DOHH2 (cell line): ENCODE results near the gene MAP3K5.

Experiments
- H3F3A ChIP-seq: fragments of 200-600 bp; sonication (generic), shearing (Covaris generic); 2 replicates; pipeline ENCODE4 v1.6.0; 2016; ENCODE audit warnings: antibody characterized with exemption, mild to moderate bottlenecking; ENCODE audit not compliant: control insufficient read depth, insufficient read depth
- H3K27ac ChIP-seq: fragments of 200-600 bp; sonication (generic); 2 replicates; pipeline ENCODE4 v1.5.1; 2014; ENCODE audit warnings: low read depth, mild to moderate bottlenecking, low read length, moderate library complexity
- H3K27me3 ChIP-seq: fragments of 200-600 bp; sonication (generic); 2 replicates; pipeline ENCODE4 v1.6.1; 2014; ENCODE audit warnings: mild to moderate bottlenecking, low read length, mixed read lengths; ENCODE audit not compliant: control insufficient read depth
- H3K36me3 ChIP-seq: fragments of 200-600 bp; sonication (generic); 2 replicates; pipeline ENCODE4 v1.6.1; 2014; ENCODE audit warnings: mild to moderate bottlenecking, low read length, moderate library complexity, mixed read lengths; ENCODE audit not compliant: control insufficient read depth
- H3K4me1 ChIP-seq: fragments of 200-600 bp; sonication (generic); 2 replicates; pipeline ENCODE4 v1.6.1; 2014; ENCODE audit warnings: mild to moderate bottlenecking, low read length, mixed read lengths; ENCODE audit not compliant: control insufficient read depth
- H3K4me2 ChIP-seq: fragments of 200-600 bp; sonication (generic); 2 replicates; pipeline ENCODE4 v1.6.0; 2014; ENCODE audit warnings: mild to moderate bottlenecking, low read length, moderate library complexity
- H3K4me3 ChIP-seq: fragments of 200-600 bp; sonication (generic); 2 replicates; pipeline ENCODE4 v1.5.1; 2014; ENCODE audit warnings: mild to moderate bottlenecking, low read length, mixed read lengths
- H3K79me2 ChIP-seq: fragments of 200-600 bp; sonication (generic); 2 replicates; pipeline ENCODE4 v1.6.1; 2014; ENCODE audit warnings: mild to moderate bottlenecking, low read length, mixed read lengths; ENCODE audit not compliant: control insufficient read depth
- H3K9me2 ChIP-seq: fragments of 200-600 bp; sonication (generic); replicated peaks from 2 replicates; pipeline ENCODE4 v1.6.1; 2014; ENCODE audit warnings: mild to moderate bottlenecking, low read length, mixed read lengths; ENCODE audit not compliant: control insufficient read depth
- H3K9me3 ChIP-seq: fragments of 200-600 bp; sonication (generic); 2 replicates; pipeline ENCODE4 v1.6.1; 2014; ENCODE audit warnings: antibody characterized with exemption, low read length, mixed read lengths; ENCODE audit not compliant: control insufficient read depth, insufficient read depth
- H4K20me1 ChIP-seq: fragments of 200-600 bp; sonication (generic); 2 replicates; pipeline ENCODE4 v1.6.0; 2014; ENCODE audit warnings: low read depth, mild to moderate bottlenecking, antibody characterized with exemption, low read length, moderate library complexity; ENCODE audit not compliant: control insufficient read depth, insufficient read depth
- EZH2phosphoT487 ChIP-seq: fragments of 200-600 bp; sonication (generic); IDR thresholded peaks from 2 replicates; pipeline ENCODE4 v1.6.1; 2017; ENCODE audit warnings: borderline replicate concordance, mild to moderate bottlenecking, antibody characterized with exemption, low read length, moderate library complexity, mixed read lengths
- TF ChIP-seq, protein P1 (sequence below): fragments of 200-600 bp; sonication (generic); IDR thresholded peaks from one replicate; pipeline ENCODE4 v1.5.1; 2014; ENCODE audit warnings: antibody characterized with exemption, mild to moderate bottlenecking, low read depth, low read length; ENCODE audit not compliant: poor library complexity, severe bottlenecking

MAP3K5 gene

DNA sequence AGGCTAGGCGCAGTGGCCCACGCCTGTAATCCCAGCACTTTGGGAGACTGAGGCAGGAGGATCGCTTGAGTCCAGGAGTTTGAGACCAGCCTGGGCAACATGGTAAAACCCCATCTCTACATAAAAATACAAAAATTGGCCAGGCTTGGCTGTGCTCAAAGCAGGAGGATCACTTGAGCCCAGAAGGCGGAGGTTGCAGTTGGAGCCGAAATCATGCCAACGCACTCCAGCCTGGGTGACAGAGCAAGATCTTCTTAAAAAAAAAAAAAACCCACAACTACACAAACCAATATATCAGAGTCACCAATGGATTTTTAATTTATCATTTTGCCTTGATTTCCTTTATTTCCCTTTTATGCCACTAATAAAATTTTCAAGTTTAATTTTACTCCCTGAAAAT is 9.3 kb downstream of the MAP3K5 start:
- no peaks in the 10 kb centered on the region for H3K79me2 ChIP-seq
- H3K4me1 ChIP-seq, result peaks cover 23% of the 10 kb centered on the region
- no peaks in the 10 kb centered on the region for H3F3A ChIP-seq
- H3K9me2 ChIP-seq, result no peaks in the 10 kb centered on the region
- H3K27ac ChIP-seq, result no peak overlapping the region
- H3K27me3 ChIP-seq, result peaks cover 37% of the 10 kb centered on the region
- H3K36me3 ChIP-seq, result no peaks in the 10 kb centered on the region
- H3K9me3 ChIP-seq, result no peaks in the 10 kb centered on the region
- TF ChIP-seq, protein P1, sequence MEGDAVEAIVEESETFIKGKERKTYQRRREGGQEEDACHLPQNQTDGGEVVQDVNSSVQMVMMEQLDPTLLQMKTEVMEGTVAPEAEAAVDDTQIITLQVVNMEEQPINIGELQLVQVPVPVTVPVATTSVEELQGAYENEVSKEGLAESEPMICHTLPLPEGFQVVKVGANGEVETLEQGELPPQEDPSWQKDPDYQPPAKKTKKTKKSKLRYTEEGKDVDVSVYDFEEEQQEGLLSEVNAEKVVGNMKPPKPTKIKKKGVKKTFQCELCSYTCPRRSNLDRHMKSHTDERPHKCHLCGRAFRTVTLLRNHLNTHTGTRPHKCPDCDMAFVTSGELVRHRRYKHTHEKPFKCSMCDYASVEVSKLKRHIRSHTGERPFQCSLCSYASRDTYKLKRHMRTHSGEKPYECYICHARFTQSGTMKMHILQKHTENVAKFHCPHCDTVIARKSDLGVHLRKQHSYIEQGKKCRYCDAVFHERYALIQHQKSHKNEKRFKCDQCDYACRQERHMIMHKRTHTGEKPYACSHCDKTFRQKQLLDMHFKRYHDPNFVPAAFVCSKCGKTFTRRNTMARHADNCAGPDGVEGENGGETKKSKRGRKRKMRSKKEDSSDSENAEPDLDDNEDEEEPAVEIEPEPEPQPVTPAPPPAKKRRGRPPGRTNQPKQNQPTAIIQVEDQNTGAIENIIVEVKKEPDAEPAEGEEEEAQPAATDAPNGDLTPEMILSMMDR, result no peak
- TF ChIP-seq EZH2phosphoT487, result no peak
- H3K4me2 ChIP-seq, result no peak overlapping the region
- H3K4me3 ChIP-seq, result no peak overlapping the region
- no peaks in the 10 kb centered on the region for H4K20me1 ChIP-seq

DNA sequence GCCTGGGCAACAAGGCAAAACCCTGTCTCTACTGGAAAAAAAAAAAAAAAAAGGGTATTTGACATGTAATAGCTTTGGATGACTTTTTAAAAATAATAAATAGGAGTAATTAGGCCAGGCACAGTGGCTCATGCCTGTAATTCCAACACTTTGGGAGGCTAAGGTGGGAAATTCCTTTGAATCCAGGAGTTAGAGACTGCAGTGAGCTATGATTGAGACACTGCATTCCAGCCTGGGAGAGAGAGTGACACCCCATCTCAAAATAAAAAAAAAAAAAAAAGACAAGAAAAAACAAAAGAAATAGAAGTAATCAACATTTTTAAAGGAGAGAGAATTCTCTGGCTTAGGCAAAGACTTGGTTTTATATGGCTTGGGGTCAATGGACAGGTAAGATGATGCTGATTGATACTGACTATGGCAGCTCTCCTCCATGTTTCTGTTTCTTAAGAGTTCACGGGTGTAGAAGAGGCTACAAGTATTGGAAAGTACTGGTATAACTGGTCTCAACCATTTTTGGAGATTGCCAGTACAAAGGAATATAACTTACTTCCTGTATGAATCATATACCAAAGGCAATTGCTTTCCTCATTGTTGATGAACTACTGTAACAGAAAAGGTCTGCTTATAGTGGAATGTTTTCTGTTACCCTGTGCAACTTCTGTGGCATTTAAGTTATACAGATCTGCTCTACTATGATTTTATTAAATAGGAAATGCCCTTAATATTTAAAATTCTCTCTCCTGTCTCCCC is 10.1 kb downstream of the MAP3K5 start:
- Histone ChIP-seq H4K20me1 (no peaks in the 10 kb centered on the region), H3K4me1 (peaks cover 23% of the 10 kb centered on the region), H3K27ac (no peak overlapping the region), H3K4me2 (no peak overlapping the region), H3F3A (no peaks in the 10 kb centered on the region), H3K9me2 (no peaks in the 10 kb centered on the region), H3K4me3 (no peak overlapping the region), H3K36me3 (no peaks in the 10 kb centered on the region), H3K79me2 (no peaks in the 10 kb centered on the region), H3K9me3 (no peaks in the 10 kb centered on the region), H3K27me3 (peaks cover 30% of the 10 kb centered on the region)
- TF ChIP-seq, protein P1, result no peak
- TF ChIP-seq EZH2phosphoT487, result no peak

DNA sequence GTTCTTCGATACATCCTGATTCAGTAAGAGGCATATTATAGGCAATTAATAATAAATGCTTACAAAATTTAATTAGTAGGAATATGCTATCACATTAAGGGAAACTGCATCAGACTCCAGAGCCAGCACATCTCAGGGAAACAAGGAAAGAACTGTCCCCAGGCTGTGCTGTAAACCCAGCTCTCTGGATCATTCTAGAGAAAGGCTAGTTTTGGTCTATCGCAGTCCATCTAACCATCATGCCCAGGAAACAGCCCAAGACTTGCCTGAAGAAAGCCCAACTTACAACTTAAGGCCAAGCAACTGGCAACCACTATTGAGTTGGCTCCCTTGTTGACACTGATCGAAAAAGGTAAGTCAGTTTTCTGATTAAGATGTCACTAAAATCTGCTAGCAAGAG is 11.3 kb downstream of the MAP3K5 start:
- no peaks in the 10 kb centered on the region for H4K20me1 ChIP-seq
- peaks cover 23% of the 10 kb centered on the region for H3K4me1 ChIP-seq
- H3K9me3 ChIP-seq, result no peaks in the 10 kb centered on the region
- H3K27me3 ChIP-seq, result peaks cover 26% of the 10 kb centered on the region
- no peaks in the 10 kb centered on the region for H3K79me2 ChIP-seq
- no peaks in the 10 kb centered on the region for H3K9me2 ChIP-seq
- H3K36me3 ChIP-seq, result no peaks in the 10 kb centered on the region
- H3K4me2 ChIP-seq, result no peak overlapping the region
- no peak overlapping the region for H3K27ac ChIP-seq
- H3K4me3 ChIP-seq, result no peak overlapping the region
- TF ChIP-seq EZH2phosphoT487, result no peak
- TF ChIP-seq, protein P1, result no peak
- no peaks in the 10 kb centered on the region for H3F3A ChIP-seq
